Thoracic aorta (tissue), 2 donors: ENCODE measurements around the gene PPP1CA. TPM values are rescaled to one million over a fixed set of nuclear protein-coding genes. Genes with fewer than 3 reads are reported as not detected.

Experiments used
- ATAC-seq: fragments of 150-250 bp; one replicate; pipeline ENCODE4 v1.8.0; 2017; ENCODE audit warnings: low read depth; ENCODE audit not compliant: insufficient number of reproducible peaks, low FRiP score
- DNase-seq: peaks from one replicate; pipeline ENCODE4 v3.0.0-alpha.2; 2020; ENCODE audit warnings: low spot score
- H3K27ac ChIP-seq, 2 donors: fragments of 200-600 bp; sonication (generic); 1 replicate in 1 of 2; 2 replicates in 1 of 2; pipeline ENCODE4 v1.5.1; 2016; ENCODE audit warnings: mild to moderate bottlenecking in 2 of 2, moderate library complexity in 2 of 2
- H3K27me3 ChIP-seq: fragments of 200-600 bp; sonication (generic); replicated peaks from 2 replicates; pipeline ENCODE4 v1.6.0; 2016; ENCODE audit warnings: mild to moderate bottlenecking; ENCODE audit not compliant: insufficient read depth
- H3K36me3 ChIP-seq: fragments of 200-600 bp; sonication (generic); one replicate; pipeline ENCODE4 v1.5.1; 2016
- H3K4me1 ChIP-seq, 2 donors: fragments of 200-600 bp; sonication (generic); 1 replicate in 1 of 2; 2 replicates in 1 of 2; pipeline versions ENCODE4 v1.5.1 to v1.6.0; 2016; ENCODE audit warnings: low read depth in 2 of 2, mild to moderate bottlenecking in 1 of 2; ENCODE audit not compliant: control insufficient read depth in 1 of 2
- H3K4me3 ChIP-seq: fragments of 200-600 bp; sonication (generic); 2 replicates; pipeline ENCODE4 v1.5.1; 2016; ENCODE audit warnings: mild to moderate bottlenecking
- H3K9me3 ChIP-seq: fragments of 200-600 bp; sonication (generic); 2 replicates; pipeline ENCODE4 v1.5.1; 2016
- total RNA-seq, 2 donors: library from RNA; depleted of rRNA; stranded (reverse); fragments of >200 nt; gene quantifications; one replicate each; pipeline versions ENCODE4 v1.1.0 to v1.2.3, GENCODE V29; 2016
- TF ChIP-seq, protein P1 (sequence below): fragments of 200-600 bp; sonication (generic); IDR thresholded peaks from one replicate; pipeline ENCODE4 v1.5.1; 2019; ENCODE audit warnings: antibody characterized with exemption

The PPP1CA gene
- total RNA-seq, 2 donors from 2014 or later: 74.4 to 77.8 TPM

DNA sequence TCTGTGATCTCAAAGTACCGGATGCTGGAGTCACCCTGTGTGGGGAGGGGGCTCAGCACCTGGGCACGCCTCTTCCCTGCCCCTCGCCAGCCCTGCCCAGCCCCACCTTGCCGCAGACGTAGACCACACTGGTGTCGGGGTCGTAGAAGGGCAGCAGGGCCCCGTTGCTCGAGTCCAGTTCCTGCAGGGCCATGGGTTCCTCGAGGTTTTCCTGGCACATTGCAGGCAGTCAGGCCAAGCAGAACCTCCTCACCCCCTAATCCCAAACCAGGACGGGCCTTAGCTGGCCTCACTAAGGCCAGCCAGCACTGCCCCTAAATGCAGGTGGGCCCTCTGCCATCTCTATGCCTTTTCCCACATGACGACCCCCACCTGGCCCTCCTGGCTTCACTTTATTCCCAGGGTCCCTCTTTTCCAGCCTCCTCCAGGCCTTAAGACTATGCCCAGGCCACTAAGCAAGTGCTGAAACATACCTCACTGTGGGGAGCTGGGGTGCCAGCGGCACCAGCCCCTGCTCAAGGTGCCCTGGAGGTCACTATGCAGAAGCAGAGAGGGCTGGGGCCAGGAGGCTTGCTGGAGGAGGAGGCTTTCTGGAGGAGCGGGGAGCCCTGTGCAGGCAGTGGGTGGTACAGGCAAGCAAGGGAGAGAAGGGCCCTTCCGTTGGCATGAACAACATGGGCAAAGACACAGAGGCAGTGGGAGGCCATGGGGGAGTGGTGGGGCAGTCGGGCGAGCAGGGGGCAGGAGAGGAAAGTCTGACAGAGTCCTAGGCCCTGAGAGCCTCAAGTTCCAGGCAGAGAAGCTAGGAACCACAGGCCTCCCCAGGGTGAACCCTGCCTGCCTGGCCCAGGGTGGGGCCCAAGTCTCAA is 38.8 kb upstream of the PPP1CA start:
- Histone ChIP-seq H3K27me3 (no peaks in the 10 kb centered on the region), H3K4me1 (peaks cover 12 to 45% of the 10 kb centered on the region in 2 donors), H3K4me3 (no peak overlapping the region), H3K36me3 (peaks cover 5% of the 10 kb centered on the region), H3K27ac (no peak overlapping the region), H3K9me3 (no peaks in the 10 kb centered on the region)
- ATAC-seq (no peak), DNase-seq (no peak)
- TF ChIP-seq, protein P1, sequence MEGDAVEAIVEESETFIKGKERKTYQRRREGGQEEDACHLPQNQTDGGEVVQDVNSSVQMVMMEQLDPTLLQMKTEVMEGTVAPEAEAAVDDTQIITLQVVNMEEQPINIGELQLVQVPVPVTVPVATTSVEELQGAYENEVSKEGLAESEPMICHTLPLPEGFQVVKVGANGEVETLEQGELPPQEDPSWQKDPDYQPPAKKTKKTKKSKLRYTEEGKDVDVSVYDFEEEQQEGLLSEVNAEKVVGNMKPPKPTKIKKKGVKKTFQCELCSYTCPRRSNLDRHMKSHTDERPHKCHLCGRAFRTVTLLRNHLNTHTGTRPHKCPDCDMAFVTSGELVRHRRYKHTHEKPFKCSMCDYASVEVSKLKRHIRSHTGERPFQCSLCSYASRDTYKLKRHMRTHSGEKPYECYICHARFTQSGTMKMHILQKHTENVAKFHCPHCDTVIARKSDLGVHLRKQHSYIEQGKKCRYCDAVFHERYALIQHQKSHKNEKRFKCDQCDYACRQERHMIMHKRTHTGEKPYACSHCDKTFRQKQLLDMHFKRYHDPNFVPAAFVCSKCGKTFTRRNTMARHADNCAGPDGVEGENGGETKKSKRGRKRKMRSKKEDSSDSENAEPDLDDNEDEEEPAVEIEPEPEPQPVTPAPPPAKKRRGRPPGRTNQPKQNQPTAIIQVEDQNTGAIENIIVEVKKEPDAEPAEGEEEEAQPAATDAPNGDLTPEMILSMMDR: no peak

DNA sequence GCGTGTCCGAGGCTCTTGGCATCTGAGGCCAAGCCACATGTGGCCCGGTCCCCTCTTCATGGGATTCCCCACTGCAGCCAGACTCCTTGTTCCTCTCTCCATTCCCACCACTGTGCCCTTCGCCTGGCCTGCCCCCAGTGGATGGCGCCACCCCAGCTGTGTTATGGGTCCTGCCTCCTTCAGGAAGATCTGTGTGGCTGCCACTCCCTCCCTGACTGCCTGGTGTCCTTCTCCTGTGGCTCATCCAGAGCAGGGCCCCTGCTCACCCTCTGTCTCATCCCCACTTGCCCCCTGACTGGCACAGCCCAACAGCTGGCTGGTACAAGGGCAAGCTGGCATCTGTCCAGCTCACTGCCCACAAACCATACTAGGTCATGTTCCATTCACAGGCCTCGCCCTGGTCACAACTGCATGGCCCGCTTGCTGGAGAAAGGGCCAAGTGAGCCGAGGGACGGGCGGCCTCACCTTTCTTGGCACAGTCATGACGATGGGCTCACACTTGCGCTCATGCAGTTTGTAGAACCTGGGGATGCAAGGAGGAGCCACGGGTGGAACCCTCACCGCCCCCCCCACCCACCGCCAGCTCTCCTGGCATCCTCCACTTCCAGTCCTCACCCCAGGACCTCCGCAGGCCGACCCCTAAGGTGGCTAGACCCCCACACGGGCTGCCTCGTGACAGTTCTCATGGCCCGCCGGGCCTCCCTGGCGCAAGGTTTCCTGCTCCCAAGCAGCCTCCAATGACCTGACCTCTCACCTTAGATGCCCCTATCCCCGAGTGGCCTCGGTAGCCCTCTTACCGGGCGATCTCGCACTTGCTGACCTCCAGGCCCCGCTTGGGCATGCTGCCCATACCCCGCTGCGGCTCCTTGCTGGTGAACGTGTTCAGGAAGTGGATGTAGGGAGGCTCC is 37.9 kb upstream of the PPP1CA start:
- Histone ChIP-seq H3K9me3 (no peaks in the 10 kb centered on the region), H3K36me3 (peaks cover 12% of the 10 kb centered on the region), H3K4me1 (peaks cover 12 to 41% of the 10 kb centered on the region in 2 donors), H3K27ac (peak overlapping the region; percentile 56 to 57), H3K4me3 (no peak overlapping the region), H3K27me3 (no peaks in the 10 kb centered on the region)
- TF ChIP-seq, protein P1: no peak
- ATAC-seq (no peak), DNase-seq (no peak)

DNA sequence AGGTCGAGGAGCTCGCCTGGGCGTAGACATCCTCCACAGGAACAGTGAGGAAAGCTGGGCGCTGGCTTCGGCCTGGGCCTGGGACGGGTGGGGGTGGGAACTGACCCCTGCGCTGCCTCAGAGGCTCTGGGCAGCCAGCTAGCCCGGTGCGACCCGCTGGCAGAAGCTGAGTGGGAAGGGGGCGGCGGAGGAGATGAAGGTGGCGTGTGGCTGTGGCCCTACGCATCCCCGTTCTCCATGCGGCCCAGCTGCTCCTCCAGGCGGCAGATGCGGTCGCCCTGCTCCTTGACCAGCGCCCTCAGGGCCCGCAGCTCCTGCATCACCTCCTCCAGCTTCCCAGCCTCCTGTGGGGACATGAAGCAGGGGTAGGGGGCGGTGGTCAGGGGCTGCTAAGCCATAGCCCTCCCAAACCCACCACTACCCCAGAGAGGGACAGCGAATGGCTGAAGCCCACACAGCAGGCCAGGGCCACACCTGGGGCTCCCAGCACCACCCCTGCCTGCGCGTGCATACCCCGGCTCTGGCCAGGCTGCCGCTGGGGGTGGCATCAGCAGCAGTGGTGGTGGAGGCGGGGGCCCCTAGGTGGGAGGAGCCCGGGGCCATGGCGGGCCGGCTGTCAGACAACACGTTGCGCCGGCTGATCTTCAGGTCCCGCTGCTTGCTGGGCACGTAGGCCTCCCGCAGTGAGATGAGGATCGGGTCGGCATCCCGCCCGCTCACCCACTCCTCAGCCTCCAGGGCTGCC is 36.7 kb upstream of the PPP1CA start:
- no peak for DNase-seq
- TF ChIP-seq, protein P1: no peak
- ATAC-seq: no peak
- Histone ChIP-seq H3K36me3 (peaks cover 23% of the 10 kb centered on the region), H3K4me1 (peaks cover 12 to 35% of the 10 kb centered on the region in 2 donors), H3K9me3 (no peaks in the 10 kb centered on the region), H3K4me3 (peak overlapping the region; percentile 45), H3K27ac (no peak overlapping the region), H3K27me3 (no peaks in the 10 kb centered on the region)

DNA sequence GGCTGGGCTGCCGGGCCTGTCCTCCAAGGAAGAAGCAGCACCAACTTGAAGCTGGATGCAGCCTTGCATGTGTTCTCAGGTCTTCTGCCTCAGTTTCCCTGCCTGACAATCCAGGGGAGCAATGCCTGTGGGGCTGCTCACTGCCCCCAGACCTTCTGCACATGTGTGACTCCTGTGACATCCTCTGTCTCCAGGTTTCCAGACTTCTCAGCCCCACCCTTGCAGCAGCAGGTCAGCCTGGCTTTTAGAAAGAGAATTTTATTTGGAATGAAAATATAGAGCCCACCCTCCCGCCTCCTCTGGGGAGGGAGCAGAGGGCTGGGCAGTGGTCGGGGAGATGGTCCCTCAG is 36.1 kb upstream of the PPP1CA start:
- ATAC-seq (no peak), DNase-seq (no peak)
- H3K27ac ChIP-seq: no peak overlapping the region
- no peaks in the 10 kb centered on the region for H3K27me3 ChIP-seq
- H3K4me1 ChIP-seq: peaks cover 12 to 33% of the 10 kb centered on the region in 2 donors
- peak overlapping the region; percentile 45 for H3K4me3 ChIP-seq
- peaks cover 29% of the 10 kb centered on the region for H3K36me3 ChIP-seq
- TF ChIP-seq, protein P1: no peak
- no peaks in the 10 kb centered on the region for H3K9me3 ChIP-seq
